ENCODE results near the gene CKAP2. TPM values are rescaled to one million over a fixed set of nuclear protein-coding genes. Genes with fewer than 3 reads are reported as not detected.

The CKAP2 gene
- total RNA-seq = 67.6 and 103 TPM in 2 replicates

GRCh38 chr13:52454820-52455676 lies at the start of gene CKAP2:
CKAP2 (plus strand) TSS chr13:52455478; CDS start chr13:52455557, 79 bp downstream.

GRCh38 chr13:52405767-52406494 lies 49.3 kb upstream of the CKAP2 start, which contains the start of gene THSD1:
THSD1 (minus strand) TSS chr13:52406172; CDS start chr13:52402600, 3,572 bp downstream.

GRCh38 chr13:52450012-52450792 lies 5.1 kb upstream of the CKAP2 start, which contains the start of gene VPS36:
VPS36 (minus strand) TSS chr13:52450634; CDS start chr13:52450594, 40 bp downstream.

Other genes starting within 250 kb of the CKAP2 start
- gene THSD1, start 49.3 kb upstream of the CKAP2 start, total RNA-seq = 41.3 and 41.4 TPM in 2 replicates
- 44.5 and 46.9 TPM in 2 replicates for gene VPS36, start 4.8 kb upstream of the CKAP2 start, total RNA-seq
- gene HNRNPA1L2, start 187.0 kb downstream of the CKAP2 start, total RNA-seq = 3.7 and 5.3 TPM in 2 replicates
- gene SUGT1, start 197.4 kb downstream of the CKAP2 start, total RNA-seq = 80.5 and 81.8 TPM in 2 replicates

All from thoracic aorta endothelial cell (primary cell).